ENCODE measurements around the gene MTHFD1L.

GRCh38 chr6:151022492-151022891, 157.0 kb downstream of the MTHFD1L start:
- TF ChIP-seq ZFP36 (IDR thresholded peaks at IDR 0.05; ENCODE audit: borderline replicate concordance, partially characterized antibody) = no peak
- TF ChIP-seq BHLHE40 (IDR thresholded peaks at IDR 0.05; ENCODE audit: low read depth, low read length) = no peak
- TF ChIP-seq, protein P1, sequence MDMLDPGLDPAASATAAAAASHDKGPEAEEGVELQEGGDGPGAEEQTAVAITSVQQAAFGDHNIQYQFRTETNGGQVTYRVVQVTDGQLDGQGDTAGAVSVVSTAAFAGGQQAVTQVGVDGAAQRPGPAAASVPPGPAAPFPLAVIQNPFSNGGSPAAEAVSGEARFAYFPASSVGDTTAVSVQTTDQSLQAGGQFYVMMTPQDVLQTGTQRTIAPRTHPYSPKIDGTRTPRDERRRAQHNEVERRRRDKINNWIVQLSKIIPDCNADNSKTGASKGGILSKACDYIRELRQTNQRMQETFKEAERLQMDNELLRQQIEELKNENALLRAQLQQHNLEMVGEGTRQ (IDR thresholded peaks at IDR 0.05) = no peak
- TF ChIP-seq MAZ (IDR thresholded peaks at IDR 0.05; ENCODE audit: borderline replicate concordance, low read depth, low read length) = no peak
